ENCODE results near the gene EZH1.

DNA sequence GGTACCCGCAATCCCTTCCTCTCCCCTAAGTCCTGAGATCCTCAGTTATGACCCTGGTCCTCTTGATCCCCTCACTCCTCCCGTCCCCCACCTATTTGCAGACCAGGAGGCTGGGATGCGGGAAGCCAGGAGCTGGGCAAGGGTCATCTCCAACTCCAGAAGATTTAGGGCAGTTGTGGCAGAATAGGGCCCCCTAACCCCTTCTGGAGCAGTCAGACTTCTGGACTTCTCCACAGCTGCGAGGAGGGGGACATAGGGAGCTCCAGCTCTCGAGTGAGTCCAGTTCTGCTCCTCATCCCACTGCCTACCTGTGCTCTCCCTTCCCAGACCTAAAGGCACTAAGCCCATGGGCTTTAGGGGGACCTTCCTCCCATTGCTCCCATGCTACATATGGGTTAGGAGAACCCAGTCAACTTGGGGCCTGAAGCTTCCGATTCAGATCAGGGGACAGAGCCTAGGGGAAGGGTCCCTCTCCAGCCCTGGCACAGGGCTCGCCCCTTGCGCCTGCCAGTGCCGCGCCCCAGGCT is 36.9 kb upstream of the EZH1 start:
- TF ChIP-seq EZH2 (IDR thresholded peaks at IDR 0.05; ENCODE audit: borderline replicate concordance) (no peak), EZH2phosphoT487 (IDR thresholded peaks at IDR 0.05; ENCODE audit: low read depth, severe bottlenecking, unreplicated experiment) (no peak)
- TF ChIP-seq, protein P1, sequence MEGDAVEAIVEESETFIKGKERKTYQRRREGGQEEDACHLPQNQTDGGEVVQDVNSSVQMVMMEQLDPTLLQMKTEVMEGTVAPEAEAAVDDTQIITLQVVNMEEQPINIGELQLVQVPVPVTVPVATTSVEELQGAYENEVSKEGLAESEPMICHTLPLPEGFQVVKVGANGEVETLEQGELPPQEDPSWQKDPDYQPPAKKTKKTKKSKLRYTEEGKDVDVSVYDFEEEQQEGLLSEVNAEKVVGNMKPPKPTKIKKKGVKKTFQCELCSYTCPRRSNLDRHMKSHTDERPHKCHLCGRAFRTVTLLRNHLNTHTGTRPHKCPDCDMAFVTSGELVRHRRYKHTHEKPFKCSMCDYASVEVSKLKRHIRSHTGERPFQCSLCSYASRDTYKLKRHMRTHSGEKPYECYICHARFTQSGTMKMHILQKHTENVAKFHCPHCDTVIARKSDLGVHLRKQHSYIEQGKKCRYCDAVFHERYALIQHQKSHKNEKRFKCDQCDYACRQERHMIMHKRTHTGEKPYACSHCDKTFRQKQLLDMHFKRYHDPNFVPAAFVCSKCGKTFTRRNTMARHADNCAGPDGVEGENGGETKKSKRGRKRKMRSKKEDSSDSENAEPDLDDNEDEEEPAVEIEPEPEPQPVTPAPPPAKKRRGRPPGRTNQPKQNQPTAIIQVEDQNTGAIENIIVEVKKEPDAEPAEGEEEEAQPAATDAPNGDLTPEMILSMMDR (IDR thresholded peaks at IDR 0.05; ENCODE audit: poor library complexity) = no peak
